Measurements from ENCODE around the gene AFG3L2.

DNA sequence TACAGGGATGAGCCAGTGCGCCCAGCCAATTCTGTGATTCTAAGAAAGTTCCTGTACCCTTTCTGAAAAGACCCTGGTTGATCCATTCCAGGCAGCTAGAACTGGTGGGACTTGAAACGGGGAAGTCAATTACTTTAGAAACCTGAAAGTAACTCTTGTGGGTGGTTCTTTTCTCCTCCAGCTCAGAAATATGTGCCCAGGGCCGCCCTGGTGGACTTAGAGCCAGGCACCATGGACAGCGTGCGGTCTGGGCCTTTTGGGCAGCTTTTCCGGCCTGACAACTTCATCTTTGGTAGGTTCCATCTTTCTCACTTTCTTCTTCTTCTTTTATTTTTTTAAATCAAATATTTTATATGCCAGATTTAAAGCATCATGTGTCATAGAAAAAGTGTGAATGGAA is 66.3 kb downstream of the AFG3L2 start:
- TF ChIP-seq EZH2 (IDR thresholded peaks at IDR 0.05) (no peak), CTCF (IDR thresholded peaks at IDR 0.05) (no peak)

Measured in neural progenitor cell (in vitro differentiated cells).